ENCODE measurements around the gene PTPN22.

PTPN22 gene

DNA sequence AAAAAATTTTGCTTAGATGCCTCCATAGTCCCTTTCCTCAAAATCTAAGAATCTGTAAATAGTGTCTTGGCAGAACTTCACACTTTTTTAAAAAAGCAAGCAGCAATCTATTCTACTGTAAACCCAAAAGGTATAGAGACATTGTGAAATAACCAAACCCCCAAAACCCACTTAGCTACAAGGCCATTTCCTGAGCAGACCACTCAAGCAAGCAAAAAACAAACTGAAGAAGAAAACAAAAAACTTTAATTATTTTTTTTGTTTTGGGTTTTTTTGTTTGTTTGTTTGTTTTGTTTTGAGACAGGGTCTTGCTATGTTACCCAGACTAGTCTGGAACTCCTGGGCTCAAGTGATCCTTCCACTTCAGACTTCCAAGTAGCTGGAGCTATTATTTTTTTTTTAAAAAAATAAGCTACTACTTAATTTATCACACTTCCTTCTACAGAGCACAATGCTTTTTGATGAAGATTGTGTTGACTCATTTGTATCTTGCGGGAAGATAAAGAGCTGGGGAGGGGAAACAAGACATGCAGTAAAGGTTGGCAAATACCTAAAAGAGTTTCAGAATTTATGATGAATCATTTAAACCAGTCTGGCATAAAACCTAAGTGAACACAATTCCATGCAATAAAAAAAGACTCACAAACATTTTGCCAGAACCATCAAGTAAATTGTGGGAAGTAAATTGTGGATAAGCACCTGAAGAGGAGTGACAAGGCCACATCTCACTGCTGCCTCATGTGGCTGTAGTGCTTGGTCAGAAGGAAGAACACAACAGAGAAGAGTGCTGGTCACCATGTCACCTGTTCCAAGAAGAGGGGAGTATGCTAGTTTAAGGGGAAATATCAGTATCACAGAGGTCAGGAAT, 2.7 kb upstream of the PTPN22 start:
- DNase-seq (no peak), ATAC-seq (replicated peaks) (peak; percentile 59 to 62)
- Mint-ChIP-seq H3K27ac (peak overlapping the region; percentile 38), H3K36me3 (no peaks in the 10 kb centered on the region), H3K27me3 (no peaks in the 10 kb centered on the region), H3K4me3 (no peak overlapping the region), H3K9me3 (no peaks in the 10 kb centered on the region), H3K4me1 (peaks cover 24 to 42% of the 10 kb centered on the region in 2 donors)

DNA sequence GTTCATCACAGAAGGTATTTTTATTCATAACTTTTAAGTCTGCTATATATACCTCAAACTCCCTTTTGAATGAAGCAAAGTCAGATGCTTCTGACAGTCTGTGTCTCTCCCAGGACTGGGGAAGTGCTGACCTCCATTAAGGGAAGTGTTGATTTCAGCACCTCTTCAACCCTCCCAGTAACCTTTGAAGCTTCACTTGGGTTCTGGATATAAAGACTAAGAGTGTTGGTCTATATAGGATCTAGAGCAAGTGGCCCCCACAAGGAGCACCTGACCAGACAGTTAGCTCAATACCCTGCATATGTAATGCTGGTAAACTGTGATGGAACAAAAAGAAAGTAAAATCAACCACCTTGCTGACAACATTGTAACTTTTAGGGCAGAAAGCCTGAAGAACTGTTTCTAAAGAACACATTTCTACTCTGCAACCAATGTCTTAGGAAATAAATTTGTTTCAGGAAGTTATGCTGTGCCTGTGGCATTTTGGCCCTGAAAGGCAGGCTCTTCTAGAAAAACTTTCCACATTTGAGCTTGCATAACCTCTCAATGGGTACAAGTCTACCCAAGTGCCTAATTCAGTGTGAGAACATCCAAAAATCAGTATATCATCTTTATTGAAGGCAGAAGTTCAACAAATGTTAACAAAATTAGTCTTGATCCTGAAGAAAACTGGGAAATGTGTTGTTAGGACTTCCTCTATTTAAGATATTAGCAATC, 865 bp upstream of the PTPN22 start:
- no peaks in the 10 kb centered on the region for H3K27me3 Mint-ChIP-seq
- H3K4me3 Mint-ChIP-seq = peak overlapping the region; percentile 82 to 83
- DNase-seq = no peak
- H3K9me3 Mint-ChIP-seq = no peaks in the 10 kb centered on the region
- ATAC-seq (replicated peaks) = peak; percentile 6 to 22
- peak overlapping the region; percentile 94 for H3K27ac Mint-ChIP-seq
- H3K4me1 Mint-ChIP-seq = peaks cover 35 to 61% of the 10 kb centered on the region in 2 donors
- peaks cover 2 to 6% of the 10 kb centered on the region in 2 donors for H3K36me3 Mint-ChIP-seq

DNA sequence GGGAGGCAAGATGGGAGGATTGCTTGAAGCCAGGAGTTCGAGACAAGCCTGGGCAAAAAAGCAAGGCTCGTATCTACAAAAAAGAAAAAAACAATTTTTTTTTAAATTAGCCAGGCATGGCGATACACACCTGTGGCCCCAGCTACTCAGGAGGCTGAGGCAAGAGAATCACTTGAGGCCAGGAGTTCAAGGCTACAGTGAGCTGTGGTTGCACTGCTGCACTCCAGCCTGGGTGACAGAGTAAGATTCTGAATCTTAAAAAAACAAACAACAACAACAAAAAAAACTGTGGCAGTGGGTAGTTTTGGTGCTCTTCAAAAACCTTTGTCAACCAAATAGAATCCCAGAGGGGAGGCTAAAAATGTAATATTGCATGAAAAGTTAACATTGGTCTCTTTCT, 734 bp downstream of the PTPN22 start:
- Mint-ChIP-seq H3K27me3 (no peaks in the 10 kb centered on the region), H3K27ac (peak overlapping the region; percentile 75), H3K4me3 (peak overlapping the region; percentile 80 to 83), H3K9me3 (no peaks in the 10 kb centered on the region), H3K4me1 (peaks cover 34 to 64% of the 10 kb centered on the region in 2 donors), H3K36me3 (peaks cover 2 to 6% of the 10 kb centered on the region in 2 donors)
- ATAC-seq (replicated peaks) = no peak
- no peak for DNase-seq

DNA sequence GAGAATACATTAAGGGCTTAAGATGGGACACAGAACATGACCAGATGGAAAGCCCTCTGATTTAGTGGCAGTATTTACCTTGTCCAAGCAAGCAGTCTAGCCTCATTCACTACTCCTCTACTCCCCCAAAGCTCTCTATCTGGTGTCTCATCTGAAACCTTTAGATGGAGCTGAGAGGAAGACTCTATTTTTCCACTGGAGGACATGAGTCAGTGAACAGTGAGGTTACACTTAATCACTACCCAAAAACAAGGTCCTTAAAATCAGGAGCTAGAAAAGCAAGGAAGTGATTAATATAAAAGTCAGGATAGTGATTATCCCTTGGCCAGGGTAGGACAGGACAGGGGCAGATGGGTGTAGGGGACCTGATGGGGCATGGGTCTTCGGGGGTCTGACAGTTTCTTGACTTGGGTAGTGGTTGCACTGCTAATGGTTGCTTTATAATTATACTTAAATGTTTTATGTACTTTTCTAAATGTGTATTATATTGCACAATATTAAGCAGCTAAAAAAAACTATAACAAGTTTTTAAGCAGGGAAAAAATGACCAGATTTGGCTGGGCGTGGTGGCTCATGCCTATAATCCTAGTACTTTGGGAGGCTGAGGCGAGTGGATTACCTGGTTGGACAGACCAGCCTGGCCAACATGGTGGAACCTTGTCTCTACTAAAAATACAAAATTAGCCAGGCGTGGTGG, 3.0 kb downstream of the PTPN22 start:
- Mint-ChIP-seq H3K4me1 (peaks cover 24 to 48% of the 10 kb centered on the region in 2 donors), H3K9me3 (no peaks in the 10 kb centered on the region), H3K27ac (peak overlapping the region; percentile 42), H3K4me3 (peak overlapping the region; percentile 10 to 60), H3K27me3 (no peaks in the 10 kb centered on the region), H3K36me3 (peaks cover 11 to 18% of the 10 kb centered on the region in 2 donors)
- ATAC-seq (replicated peaks) (peak; percentile 33 to 42), DNase-seq (no peak)

DNA sequence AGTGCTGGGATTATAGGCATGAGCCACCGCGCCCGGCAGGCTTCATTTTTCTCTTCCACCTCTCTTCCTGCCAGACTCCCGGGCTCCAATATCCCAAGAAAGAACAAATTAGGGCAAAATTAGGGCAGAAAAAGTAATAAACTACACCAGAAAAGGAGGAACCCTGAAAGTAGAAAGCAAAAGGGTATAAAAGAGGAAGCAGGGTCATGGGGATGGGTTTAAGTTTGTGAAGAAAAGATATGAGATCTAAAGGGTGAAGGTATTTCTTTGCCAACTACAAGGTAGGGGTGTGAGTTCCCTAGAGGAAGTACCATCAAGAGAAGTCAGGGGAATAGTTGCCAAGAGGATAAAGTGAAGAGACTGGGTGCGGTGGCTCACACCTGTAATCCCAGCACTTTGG, 9.9 kb downstream of the PTPN22 start:
- peak overlapping the region; percentile 0 to 37 for H3K4me3 Mint-ChIP-seq
- peaks cover 21 to 40% of the 10 kb centered on the region in 2 donors for H3K36me3 Mint-ChIP-seq
- peaks cover 39 to 69% of the 10 kb centered on the region in 2 donors for H3K4me1 Mint-ChIP-seq
- peak overlapping the region; percentile 90 for H3K27ac Mint-ChIP-seq
- no peaks in the 10 kb centered on the region for H3K27me3 Mint-ChIP-seq
- ATAC-seq (replicated peaks) (no peak), DNase-seq (no peak)
- H3K9me3 Mint-ChIP-seq = no peaks in the 10 kb centered on the region

DNA sequence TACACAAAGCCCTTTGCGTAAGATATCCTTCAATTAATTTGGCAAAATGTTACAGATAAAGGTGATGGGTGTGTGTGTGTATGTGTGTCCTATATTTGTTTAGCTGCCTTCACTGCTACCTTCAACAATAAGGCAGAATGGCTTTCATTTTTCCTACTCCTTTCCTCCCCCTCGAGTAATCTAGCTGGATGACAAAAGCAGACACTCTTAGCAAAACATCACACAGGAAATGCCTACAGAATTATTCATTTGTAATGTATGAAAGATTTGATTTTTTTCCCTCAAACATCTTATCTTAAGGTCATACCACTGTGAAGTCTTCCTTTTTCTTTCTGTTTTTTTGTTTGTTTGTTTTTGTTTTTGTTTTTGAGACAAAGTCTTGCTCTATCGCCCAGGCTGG, 10.6 kb downstream of the PTPN22 start:
- DNase-seq (no peak), ATAC-seq (replicated peaks) (no peak)
- no peaks in the 10 kb centered on the region for H3K27me3 Mint-ChIP-seq
- peaks cover 24 to 44% of the 10 kb centered on the region in 2 donors for H3K36me3 Mint-ChIP-seq
- H3K4me1 Mint-ChIP-seq = peaks cover 39 to 66% of the 10 kb centered on the region in 2 donors
- no peaks in the 10 kb centered on the region for H3K9me3 Mint-ChIP-seq
- H3K27ac Mint-ChIP-seq = peak overlapping the region; percentile 90
- peak overlapping the region; percentile 4 to 14 for H3K4me3 Mint-ChIP-seq

DNA sequence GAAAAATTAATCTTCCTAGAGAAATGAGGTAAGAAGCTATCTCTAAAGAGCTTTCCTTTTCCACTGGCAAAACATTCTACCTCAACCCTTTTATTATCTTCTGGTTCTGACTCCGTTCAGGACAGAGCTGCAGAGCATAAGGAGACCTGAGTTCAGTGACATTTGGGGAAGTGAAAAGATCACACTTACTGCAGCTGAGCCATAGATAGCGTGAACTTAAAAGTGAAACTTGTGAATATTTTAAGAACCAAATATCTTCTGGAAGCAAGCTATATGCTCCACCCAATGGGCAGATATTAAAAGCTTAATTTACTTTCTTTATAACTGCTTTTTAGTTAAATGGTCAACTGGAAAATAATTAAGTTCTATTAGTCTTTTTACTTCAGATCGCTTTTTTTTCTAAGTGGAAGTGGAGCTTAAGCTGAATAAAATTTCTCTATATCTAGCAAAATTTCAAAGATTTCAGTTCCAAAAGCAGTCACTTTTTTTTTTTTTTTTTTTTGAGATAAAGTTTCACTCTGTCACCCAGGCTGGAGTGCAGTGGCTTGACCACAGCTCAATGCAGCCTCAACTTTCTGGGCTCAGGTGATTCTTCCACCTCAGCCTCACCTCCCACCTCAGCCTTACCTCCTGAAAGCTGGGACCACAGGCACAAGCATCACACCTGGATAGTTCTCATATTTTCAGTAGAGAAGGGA, 11.9 kb downstream of the PTPN22 start:
- Mint-ChIP-seq H3K4me1 (peaks cover 38 to 68% of the 10 kb centered on the region in 2 donors), H3K27me3 (no peaks in the 10 kb centered on the region), H3K36me3 (peaks cover 22 to 48% of the 10 kb centered on the region in 2 donors), H3K4me3 (peak overlapping the region; percentile 63 to 70), H3K9me3 (no peaks in the 10 kb centered on the region), H3K27ac (peak overlapping the region; percentile 83)
- peak; percentile 30 for DNase-seq
- peak; percentile 92 to 93 for ATAC-seq (replicated peaks)

DNA sequence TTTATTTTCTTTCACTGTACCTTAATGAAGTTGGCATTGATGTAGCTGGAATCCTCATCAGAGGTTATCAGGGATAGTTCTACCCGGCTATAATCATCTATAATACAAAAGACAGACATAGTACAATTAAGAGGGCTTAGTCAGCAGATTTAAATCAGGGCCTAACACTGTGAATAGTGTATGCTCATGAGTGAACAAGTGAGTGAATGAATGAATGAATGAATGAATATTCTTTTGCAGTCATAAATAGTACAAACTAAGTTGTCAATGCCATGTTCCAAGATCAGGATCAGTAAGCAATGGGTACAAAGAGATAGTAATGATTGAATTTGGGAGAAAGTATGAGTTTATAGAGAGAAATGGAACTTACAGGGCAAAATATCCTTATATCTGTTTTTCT, 12.5 kb downstream of the PTPN22 start:
- Mint-ChIP-seq H3K27me3 (no peaks in the 10 kb centered on the region), H3K36me3 (peaks cover 23 to 46% of the 10 kb centered on the region in 2 donors), H3K9me3 (no peaks in the 10 kb centered on the region), H3K4me1 (peaks cover 41 to 71% of the 10 kb centered on the region in 2 donors), H3K4me3 (peak overlapping the region; percentile 60 to 70), H3K27ac (peak overlapping the region; percentile 80)
- DNase-seq (no peak), ATAC-seq (replicated peaks) (no peak)

DNA sequence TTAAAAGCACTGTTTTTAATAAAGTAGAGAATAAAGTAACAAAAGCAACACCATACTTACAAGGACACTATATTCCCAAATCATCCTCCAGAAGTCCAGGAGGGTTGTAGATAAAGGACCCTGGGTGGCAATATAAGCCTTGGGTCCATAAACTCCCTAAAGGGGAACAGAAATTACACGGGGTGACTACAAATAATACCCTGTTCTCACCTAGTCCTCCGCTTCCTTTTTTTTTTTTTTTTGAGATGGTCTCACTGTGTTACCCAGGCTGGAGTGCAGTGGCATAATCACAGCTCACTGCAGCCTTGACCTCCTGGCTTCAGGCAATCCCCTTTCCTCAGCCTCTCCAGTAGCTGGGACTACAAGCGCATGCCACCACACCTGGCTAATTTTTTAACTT, 13.1 kb downstream of the PTPN22 start:
- peak overlapping the region; percentile 81 for H3K27ac Mint-ChIP-seq
- H3K36me3 Mint-ChIP-seq = peaks cover 21 to 44% of the 10 kb centered on the region in 2 donors
- DNase-seq = no peak
- H3K4me1 Mint-ChIP-seq = peaks cover 41 to 72% of the 10 kb centered on the region in 2 donors
- no peaks in the 10 kb centered on the region for H3K27me3 Mint-ChIP-seq
- H3K9me3 Mint-ChIP-seq = no peaks in the 10 kb centered on the region
- ATAC-seq (replicated peaks) = peak; percentile 83 to 84
- H3K4me3 Mint-ChIP-seq = peak overlapping the region; percentile 60 to 70

DNA sequence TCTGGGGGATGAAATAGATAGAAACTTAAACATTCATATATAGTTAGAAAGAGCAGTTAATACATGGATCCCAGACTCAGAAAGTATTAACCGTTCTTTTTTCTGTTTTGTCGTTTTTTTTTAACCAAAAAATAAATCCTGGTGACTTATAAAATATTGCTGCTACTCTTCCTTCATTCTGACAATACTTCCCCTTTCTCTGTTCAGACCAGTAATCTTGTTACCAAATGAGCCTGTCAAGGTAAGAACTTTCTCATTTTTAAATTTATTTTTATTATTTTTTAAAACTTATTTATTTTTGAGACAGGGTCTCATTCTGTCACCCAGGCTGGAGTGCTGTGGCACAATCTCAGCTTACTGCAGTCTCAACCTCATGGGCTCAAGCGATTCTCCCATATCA, 13.7 kb downstream of the PTPN22 start:
- H3K4me1 Mint-ChIP-seq = peaks cover 37 to 66% of the 10 kb centered on the region in 2 donors
- no peaks in the 10 kb centered on the region for H3K27me3 Mint-ChIP-seq
- no peak for DNase-seq
- no peak for ATAC-seq (replicated peaks)
- H3K36me3 Mint-ChIP-seq = peaks cover 17 to 39% of the 10 kb centered on the region in 2 donors
- H3K9me3 Mint-ChIP-seq = no peaks in the 10 kb centered on the region
- peak overlapping the region; percentile 51 for H3K27ac Mint-ChIP-seq
- peak overlapping the region; percentile 29 to 46 for H3K4me3 Mint-ChIP-seq

DNA sequence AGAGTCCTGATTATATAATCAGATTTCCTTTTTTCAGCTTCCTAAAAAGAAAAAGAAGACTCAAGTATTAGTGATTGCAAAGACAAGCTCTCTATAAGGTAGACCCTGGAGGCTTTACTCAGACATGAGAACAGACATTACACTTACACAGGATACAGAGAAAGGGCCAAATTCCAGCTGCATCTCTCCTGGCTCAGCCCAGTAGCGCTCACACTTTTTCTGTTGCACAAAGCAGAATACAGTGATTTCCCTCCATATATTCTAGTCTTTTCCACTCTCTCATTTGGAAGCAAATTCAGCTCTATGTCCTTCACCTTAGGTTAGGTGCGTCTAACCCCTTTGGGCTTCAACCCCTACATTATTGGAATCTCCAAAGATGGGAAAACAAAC, 15.1 kb downstream of the PTPN22 start:
- Mint-ChIP-seq H3K27me3 (no peaks in the 10 kb centered on the region), H3K4me3 (no peak overlapping the region), H3K36me3 (peaks cover 13 to 35% of the 10 kb centered on the region in 2 donors), H3K4me1 (peaks cover 26 to 52% of the 10 kb centered on the region in 2 donors), H3K9me3 (no peaks in the 10 kb centered on the region), H3K27ac (no peak overlapping the region)
- DNase-seq (no peak), ATAC-seq (replicated peaks) (no peak)

DNA sequence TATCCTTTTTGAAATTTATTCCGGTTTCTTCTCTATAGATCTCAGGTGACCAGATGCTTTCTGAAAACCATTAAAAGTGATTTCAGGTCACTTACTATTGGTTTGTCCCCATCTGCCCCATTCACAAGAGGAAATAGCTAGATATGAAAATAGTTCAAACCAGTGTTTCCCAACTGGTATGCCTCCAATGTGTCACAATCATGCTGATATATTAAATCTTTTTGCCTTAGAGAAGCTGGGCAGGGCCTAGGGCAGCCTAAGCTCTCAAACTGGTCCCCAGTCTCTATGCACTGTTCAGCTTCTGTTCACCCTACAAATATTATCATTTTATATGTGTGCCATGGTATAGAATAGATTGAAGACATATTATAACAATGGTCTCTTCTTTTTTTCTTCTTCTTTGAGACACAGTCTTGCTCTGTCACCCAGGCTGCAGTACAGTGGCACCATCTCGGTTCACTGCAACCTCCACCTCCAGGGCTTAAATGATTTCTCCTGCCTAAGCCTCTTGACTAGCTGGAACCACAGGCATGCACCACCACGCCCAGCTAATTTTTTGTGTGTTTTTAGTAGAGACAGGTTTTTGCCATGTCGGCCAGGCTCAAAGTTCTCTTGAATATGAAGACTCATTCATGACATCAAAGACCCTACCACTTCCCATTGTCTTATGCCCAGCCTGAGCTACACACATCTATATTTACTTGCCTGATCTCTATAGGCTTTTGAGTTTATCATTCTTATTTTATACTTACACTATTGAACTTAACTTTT, 15.7 kb downstream of the PTPN22 start:
- Mint-ChIP-seq H3K4me1 (peaks cover 24 to 50% of the 10 kb centered on the region in 2 donors), H3K27ac (peak overlapping the region; percentile 31), H3K27me3 (no peaks in the 10 kb centered on the region), H3K36me3 (peaks cover 16 to 38% of the 10 kb centered on the region in 2 donors), H3K4me3 (no peak overlapping the region), H3K9me3 (no peaks in the 10 kb centered on the region)
- ATAC-seq (replicated peaks) (no peak), DNase-seq (no peak)

DNA sequence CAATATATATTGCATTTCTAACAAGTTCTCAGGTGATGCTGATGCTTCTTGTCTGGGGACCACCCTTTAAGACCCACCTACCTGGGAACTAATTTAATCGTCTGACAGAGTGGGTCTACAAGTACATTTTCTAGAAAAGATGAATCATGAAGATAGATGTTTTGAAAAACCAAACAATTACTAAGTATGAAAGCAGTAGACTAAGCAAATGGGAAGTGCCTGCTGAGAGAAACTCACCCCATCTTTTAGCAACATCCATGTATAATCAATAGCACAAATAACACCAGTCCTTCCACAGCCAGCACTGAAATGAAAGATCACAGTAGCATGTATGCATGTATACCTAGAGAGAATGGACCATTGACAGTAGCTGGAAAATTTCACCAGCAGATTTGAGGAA, 17.3 kb downstream of the PTPN22 start:
- Mint-ChIP-seq H3K36me3 (peaks cover 19 to 44% of the 10 kb centered on the region in 2 donors), H3K9me3 (no peaks in the 10 kb centered on the region), H3K4me3 (no peak overlapping the region), H3K27me3 (no peaks in the 10 kb centered on the region), H3K4me1 (peaks cover 22 to 42% of the 10 kb centered on the region in 2 donors), H3K27ac (no peak overlapping the region)
- DNase-seq (no peak), ATAC-seq (replicated peaks) (no peak)
